ENCODE measurements around the gene ZNF664. TPM values are rescaled to one million over a fixed set of nuclear protein-coding genes. Genes with fewer than 3 reads are reported as not detected.

Gene ZNF664
- total and polyA plus RNA-seq, 2 of the 8 experiments (the other 6 are each of a cell fraction or from before 2014, with no cell fraction given): 22.8 to 51.4 TPM

GRCh38 chr12:124034297-124034696 lies 61.3 kb downstream of the ZNF664 start:
- H4K8ac ChIP-seq (ENCODE audit: extremely low read depth, insufficient read depth, low read length): no peak overlapping the region
- no peaks in the 10 kb centered on the region for H3K79me2 ChIP-seq (ENCODE audit: control insufficient read depth in 1 of 2, insufficient read depth in 2 of 2, low read length in 2 of 2)
- peaks cover 0 to 7% (median under 1%) of the 10 kb centered on the region in 4 experiments; a peak in 2 of 7 replicates for H3K4me1 ChIP-seq (replicated peaks in 1 of 4; ENCODE audit: control insufficient read depth in 3 of 4, insufficient read depth in 4 of 4, low read length in 3 of 4)
- CTCF ChIA-PET (ENCODE audit: partially characterized antibody): interaction anchor here (1.7 to 5.3 kb wide), 2 partner anchors 11 to 280 kb away, joined by 3 to 39 read pairs; no protein-coding TSS in a partner anchor
- H3K14ac ChIP-seq (ENCODE audit: insufficient read length): no peak overlapping the region
- no peak overlapping the region for H2AFZ ChIP-seq (ENCODE audit: low read length)
- no peak overlapping the region for H3K18ac ChIP-seq (ENCODE audit: extremely low read depth, low read length)
- no peak overlapping the region for H3K4me2 ChIP-seq (ENCODE audit: insufficient read depth in 1 of 2, low read depth in 2 of 2, low read length in 2 of 2)
- H3K9ac ChIP-seq (replicated peaks in 1 of 4; ENCODE audit: extremely low read depth in 1 of 4, low read depth in 3 of 4, low read length in 3 of 4): no peak overlapping the region
- no peaks in the 10 kb centered on the region for H3K79me1 ChIP-seq (ENCODE audit: low read depth, low read length)
- 88% methylated on average over 11 of the region's 11 CpGs; no CpG with 5 or more reads in 1 of the 2 experiments for WGBS, 2 experiments (ENCODE audit: extremely low coverage in 1 of 2, insufficient coverage in 1 of 2, insufficient read length in 1 of 2, insufficient replicate concordance in 2 of 2, low coverage in 1 of 2, low lambda C conversion rate in 2 of 2, missing lambda C conversion rate in 1 of 2)
- no peak overlapping the region for H2BK20ac ChIP-seq (ENCODE audit: low read length)
- no peaks in the 10 kb centered on the region for H3K9me3 ChIP-seq (ENCODE audit: insufficient read depth in 2 of 2, low read depth in 1 of 2, low read length in 1 of 2)
- H2BK120ac ChIP-seq (replicated peaks; ENCODE audit: low read depth, low read length): no peak overlapping the region
- H3K23me2 ChIP-seq (ENCODE audit: low read depth, low read length): no peaks in the 10 kb centered on the region
- H3K36me3 ChIP-seq (ENCODE audit: control insufficient read depth in 2 of 4, insufficient read depth in 4 of 4, low read length in 3 of 4): no peaks in the 10 kb centered on the region
- no peak overlapping the region for H3K4me3 ChIP-seq (ENCODE audit: extremely low read depth in 1 of 4, insufficient read depth in 2 of 4, low read depth in 3 of 4, low read length in 4 of 4)
- H4K5ac ChIP-seq (ENCODE audit: insufficient read length, low read depth, low read length): no peak overlapping the region
- no peak overlapping the region for H4K91ac ChIP-seq (replicated peaks; ENCODE audit: insufficient read length, low read length)
- no peak overlapping the region for H2BK15ac ChIP-seq (ENCODE audit: low read length)
- H4K20me1 ChIP-seq (replicated peaks in 1 of 2; ENCODE audit: control insufficient read depth in 1 of 2, insufficient read depth in 2 of 2, low read length in 2 of 2): no peaks in the 10 kb centered on the region
- H3K27me3 ChIP-seq (replicated peaks in 1 of 4; ENCODE audit: control insufficient read depth in 3 of 4, extremely low read depth in 1 of 4, insufficient read depth in 3 of 4, low read length in 3 of 4): no peaks in the 10 kb centered on the region
- no peak overlapping the region for H3K56ac ChIP-seq (replicated peaks; ENCODE audit: insufficient read length, low read depth, low read length)
- H2BK12ac ChIP-seq (ENCODE audit: low read depth, low read length): no peak overlapping the region
- POLR2A ChIA-PET (ENCODE audit: partially characterized antibody): interaction anchor here (1.4 kb wide), 1 partner anchor 285 kb away, joined by 6 read pairs; no protein-coding TSS in a partner anchor
- H2AK5ac ChIP-seq (ENCODE audit: low read depth, low read length): no peak overlapping the region
- H3K4ac ChIP-seq (replicated peaks; ENCODE audit: insufficient read length, low read depth, low read length): no peak overlapping the region
- no peak for FAIRE-seq
- no peak overlapping the region for H3K23ac ChIP-seq (ENCODE audit: insufficient read length)
- DNase-seq (ENCODE audit: low read depth in 1 of 2, low spot score in 2 of 2): peak in 1 of 2 experiments; percentile 45
- no peak overlapping the region for H3K27ac ChIP-seq (ENCODE audit: low read depth, low read length)
- H2BK5ac ChIP-seq (ENCODE audit: low read depth, low read length): no peak overlapping the region
- TF ChIP-seq TCF12 (IDR thresholded peaks at IDR 0.05; ENCODE audit: low read depth, low read length) (no peak), BRCA1 (IDR thresholded peaks at IDR 0.05; ENCODE audit: low read depth, low read length) (no peak), KDM1A (IDR thresholded peaks at IDR 0.05; ENCODE audit: borderline replicate concordance, low read length) (no peak), SP1 (IDR thresholded peaks at IDR 0.05; ENCODE audit: low read depth, low read length) (no peak), SAP30 (IDR thresholded peaks at IDR 0.05; ENCODE audit: insufficient read depth, insufficient replicate concordance, low read length) (no peak), SP2 (IDR thresholded peaks at IDR 0.05; ENCODE audit: low read length) (no peak), USF2 (IDR thresholded peaks at IDR 0.05; ENCODE audit: low read length) (no peak), CTBP2 (IDR thresholded peaks at IDR 0.05; ENCODE audit: borderline replicate concordance, insufficient read depth, insufficient read length, low read length) (no peak), JUND (IDR thresholded peaks at IDR 0.05; ENCODE audit: low read length) (no peak), EZH2 (IDR thresholded peaks at IDR 0.05; ENCODE audit: low read depth, low read length, severe bottlenecking) (no peak)
